ENCODE data around the gene NOC4L. TPM values are rescaled to one million over a fixed set of nuclear protein-coding genes. Genes with fewer than 3 reads are reported as not detected.
A peak's percentile ranks its signal among the peaks of the same experiment; 100 is the strongest.
"Not testable (repeated sequence)": the region's sequence is repeated elsewhere in the genome, so short reads cannot be mapped to it uniquely, and the experiment has no call there.

Gene NOC4L
- total and polyA plus RNA-seq, 4 donors: 7.5 to 50.3 (median 11.5) TPM

DNA sequence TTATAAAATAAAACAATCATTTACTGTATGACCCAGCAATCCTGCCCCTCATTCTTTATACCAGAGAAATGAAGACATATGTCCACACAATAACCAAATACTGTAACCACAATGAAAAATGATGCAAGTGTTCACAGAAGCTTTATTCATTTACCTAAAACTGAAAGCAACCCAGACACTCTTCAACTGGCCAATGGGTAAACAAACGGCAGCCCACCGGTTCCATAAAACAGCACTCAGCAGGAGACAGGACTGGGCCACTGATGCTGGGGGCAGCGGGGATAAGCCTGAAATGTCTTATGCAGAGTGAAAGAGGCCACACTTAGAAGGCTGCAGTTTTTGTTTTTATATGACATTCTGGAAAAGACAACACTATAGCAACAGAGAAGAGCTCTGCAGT, 15.2 kb upstream of the NOC4L start:
- peaks cover 0 to 8% of the 10 kb centered on the region in 2 donors for H3K36me3 ChIP-seq (ENCODE audit: control insufficient read depth in 1 of 2, insufficient read depth in 2 of 2, low read length in 1 of 2)
- no peaks in the 10 kb centered on the region for H3K4me1 ChIP-seq (ENCODE audit: control insufficient read depth in 1 of 2, insufficient read depth in 2 of 2, low read length in 2 of 2)
- no peak for ATAC-seq (ENCODE audit: low FRiP score)
- 97 to 99% methylated on average over 3 of the region's 3 CpGs for WGBS, 2 donors
- H3K27ac ChIP-seq (ENCODE audit: low read depth in 1 of 2, low read length in 2 of 2): no peak overlapping the region
- H3K9me3 ChIP-seq (ENCODE audit: control insufficient read depth, low read length): no peaks in the 10 kb centered on the region
- intact Hi-C loops (cut with DNase I): no loop called here
- peak in 1 of 2 donors; percentile 5 for DNase-seq
- no peaks in the 10 kb centered on the region for H3K27me3 ChIP-seq (ENCODE audit: control insufficient read depth in 1 of 2, insufficient read depth in 2 of 2, low read length in 1 of 2)
- no peak overlapping the region for H3K4me3 ChIP-seq (ENCODE audit: low read length in 2 of 2)

DNA sequence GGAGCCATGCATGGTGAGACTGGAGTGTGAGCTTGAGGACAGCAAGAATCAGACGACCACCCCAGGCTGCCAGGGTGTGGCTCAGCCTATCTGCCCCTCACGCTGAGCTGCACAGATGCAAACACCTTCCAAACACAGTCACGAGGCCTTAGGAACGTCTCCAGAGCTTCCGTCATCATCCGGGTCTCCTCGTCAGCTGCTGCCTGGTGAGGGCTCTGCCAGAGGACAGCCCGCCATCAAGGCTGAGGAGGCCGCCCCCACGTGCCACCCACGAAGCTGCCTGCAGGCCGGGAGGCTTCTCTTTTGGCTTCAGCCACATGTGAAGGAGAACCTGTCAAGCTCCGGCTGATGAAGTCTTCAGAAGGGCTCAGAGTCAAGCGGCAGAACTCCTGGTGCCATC, 13.6 kb upstream of the NOC4L start:
- H3K4me1 ChIP-seq (ENCODE audit: control insufficient read depth in 1 of 2, insufficient read depth in 2 of 2, low read length in 2 of 2): no peaks in the 10 kb centered on the region
- ATAC-seq (ENCODE audit: low FRiP score) (no peak), DNase-seq (peak in 1 of 2 donors; percentile 36)
- intact Hi-C loops (cut with DNase I): no loop called here
- no peaks in the 10 kb centered on the region for H3K27me3 ChIP-seq (ENCODE audit: control insufficient read depth in 1 of 2, insufficient read depth in 2 of 2, low read length in 1 of 2)
- peaks cover 0 to 6% of the 10 kb centered on the region in 2 donors for H3K36me3 ChIP-seq (ENCODE audit: control insufficient read depth in 1 of 2, insufficient read depth in 2 of 2, low read length in 1 of 2)
- no peaks in the 10 kb centered on the region for H3K9me3 ChIP-seq (ENCODE audit: control insufficient read depth, low read length)
- no peak overlapping the region for H3K27ac ChIP-seq (ENCODE audit: low read depth in 1 of 2, low read length in 2 of 2)
- 94 to 95% methylated on average over 14 of the region's 14 CpGs for WGBS, 2 donors
- H3K4me3 ChIP-seq (ENCODE audit: low read length in 2 of 2): no peak overlapping the region

DNA sequence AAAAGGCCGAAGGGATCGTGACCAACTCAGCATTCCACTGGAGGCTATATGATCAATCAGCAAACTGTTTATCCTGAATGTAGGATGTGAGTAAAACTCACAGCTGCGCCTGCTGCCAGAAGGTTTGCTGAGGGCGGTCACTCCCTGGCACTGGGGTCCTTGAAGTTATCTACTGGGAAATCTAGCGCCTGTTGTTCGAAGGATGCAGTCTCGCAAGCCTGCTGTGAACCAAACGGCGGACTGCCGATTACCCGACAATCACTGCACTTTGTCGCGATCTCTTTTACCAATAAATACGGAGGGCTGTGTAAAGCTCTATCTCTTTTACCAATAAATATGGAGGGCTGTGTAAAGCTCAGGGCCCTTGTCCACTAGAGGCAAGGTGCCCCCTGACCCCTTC, 13.0 kb upstream of the NOC4L start:
- H3K36me3 ChIP-seq (ENCODE audit: control insufficient read depth in 1 of 2, insufficient read depth in 2 of 2, low read length in 1 of 2): peaks cover 0 to 6% of the 10 kb centered on the region in 2 donors
- no peaks in the 10 kb centered on the region for H3K9me3 ChIP-seq (ENCODE audit: control insufficient read depth, low read length)
- no peak overlapping the region for H3K27ac ChIP-seq (ENCODE audit: low read depth in 1 of 2, low read length in 2 of 2)
- H3K4me1 ChIP-seq (ENCODE audit: control insufficient read depth in 1 of 2, insufficient read depth in 2 of 2, low read length in 2 of 2): no peaks in the 10 kb centered on the region
- WGBS, 2 donors: 97 to 98% methylated on average over 14 of the region's 14 CpGs
- DNase-seq: peak in 1 of 2 donors; percentile 45
- ATAC-seq (ENCODE audit: low FRiP score): no peak
- intact Hi-C loops (cut with DNase I): no loop called here
- H3K4me3 ChIP-seq (ENCODE audit: low read length in 2 of 2): no peak overlapping the region
- no peaks in the 10 kb centered on the region for H3K27me3 ChIP-seq (ENCODE audit: control insufficient read depth in 1 of 2, insufficient read depth in 2 of 2, low read length in 1 of 2)

DNA sequence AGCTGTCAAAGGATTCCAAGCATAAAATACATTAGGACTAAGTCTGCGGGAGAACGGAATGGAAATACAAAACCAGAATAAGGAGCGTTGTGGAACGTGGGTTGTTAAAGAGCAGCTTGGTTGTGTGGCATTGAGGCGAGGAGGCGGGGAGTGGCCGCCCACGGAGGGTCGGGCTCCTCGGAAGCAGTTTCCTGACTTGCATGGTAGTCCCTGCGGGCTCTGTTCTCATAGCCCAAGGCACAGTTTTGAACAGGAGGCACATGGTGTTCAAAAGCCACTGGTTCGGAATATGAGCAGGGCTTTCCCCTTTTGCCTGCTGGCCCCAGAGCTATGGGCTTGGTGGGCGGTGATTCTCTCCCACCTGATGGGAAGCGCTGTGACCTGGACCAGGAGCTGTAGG, 12.3 kb upstream of the NOC4L start:
- 91 to 92% methylated on average over 14 of the region's 14 CpGs for WGBS, 2 donors
- no peak overlapping the region for H3K4me3 ChIP-seq (ENCODE audit: low read length in 2 of 2)
- H3K27ac ChIP-seq (ENCODE audit: low read depth in 1 of 2, low read length in 2 of 2): no peak overlapping the region
- H3K9me3 ChIP-seq (ENCODE audit: control insufficient read depth, low read length): no peaks in the 10 kb centered on the region
- DNase-seq (peak in 1 of 2 donors; percentile 55), ATAC-seq (ENCODE audit: low FRiP score) (no peak)
- H3K4me1 ChIP-seq (ENCODE audit: control insufficient read depth in 1 of 2, insufficient read depth in 2 of 2, low read length in 2 of 2): no peaks in the 10 kb centered on the region
- H3K27me3 ChIP-seq (ENCODE audit: control insufficient read depth in 1 of 2, insufficient read depth in 2 of 2, low read length in 1 of 2): no peaks in the 10 kb centered on the region
- intact Hi-C loops (cut with DNase I): no loop called here
- H3K36me3 ChIP-seq (ENCODE audit: control insufficient read depth in 1 of 2, insufficient read depth in 2 of 2, low read length in 1 of 2): peaks cover 0 to 2% of the 10 kb centered on the region in 2 donors

DNA sequence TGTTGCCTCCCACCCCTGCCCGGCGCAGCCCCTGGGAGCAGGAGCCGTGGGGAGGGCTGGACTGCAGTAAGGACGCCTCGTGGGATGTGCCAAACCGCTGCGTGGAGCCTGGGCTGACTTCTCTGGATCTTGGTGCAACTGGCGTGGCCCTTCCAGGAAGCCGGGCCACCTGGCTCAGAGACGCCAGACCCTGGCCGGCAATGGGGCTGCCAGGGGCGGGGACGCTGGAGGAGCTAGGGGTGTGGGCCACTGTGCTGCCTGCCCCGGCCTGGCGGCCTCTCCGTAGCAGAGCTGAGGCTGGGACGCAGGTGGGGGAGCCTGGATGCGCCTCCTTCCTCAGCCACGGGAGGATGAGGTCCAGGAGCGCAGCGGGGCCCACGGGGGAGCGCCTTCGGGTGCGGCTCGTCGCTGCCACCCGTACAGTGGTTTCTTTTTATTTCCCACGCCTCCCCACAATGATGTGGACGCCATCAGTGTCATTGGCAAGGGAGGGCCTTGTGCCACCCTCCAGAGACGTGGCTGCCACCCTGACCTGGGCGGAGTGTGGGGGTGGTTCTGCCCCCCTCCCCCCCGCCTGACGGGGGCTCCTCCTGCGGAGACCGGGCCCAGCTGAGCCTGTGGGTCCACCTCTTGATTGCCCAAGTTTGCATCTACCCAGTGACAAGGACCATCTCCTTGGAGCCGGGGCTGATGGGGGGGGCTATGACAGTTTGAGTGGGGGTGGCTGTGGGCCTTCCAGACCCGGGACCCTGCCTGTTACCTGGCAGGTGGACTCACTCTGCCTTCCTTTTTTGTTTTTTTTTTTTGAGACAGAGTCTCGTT, 11.4 kb upstream of the NOC4L start:
- DNase-seq (peak in 1 of 2 donors; percentile 71), ATAC-seq (ENCODE audit: low FRiP score) (peak; percentile 65)
- Histone ChIP-seq H3K27me3 (ENCODE audit: control insufficient read depth in 1 of 2, insufficient read depth in 2 of 2, low read length in 1 of 2) (no peaks in the 10 kb centered on the region), H3K4me1 (ENCODE audit: control insufficient read depth in 1 of 2, insufficient read depth in 2 of 2, low read length in 2 of 2) (no peaks in the 10 kb centered on the region), H3K27ac (ENCODE audit: low read depth in 1 of 2, low read length in 2 of 2) (no peak overlapping the region), H3K9me3 (ENCODE audit: control insufficient read depth, low read length) (no peaks in the 10 kb centered on the region), H3K4me3 (ENCODE audit: low read length in 2 of 2) (no peak overlapping the region), H3K36me3 (ENCODE audit: control insufficient read depth in 1 of 2, insufficient read depth in 2 of 2, low read length in 1 of 2) (no peaks in the 10 kb centered on the region)
- intact Hi-C loops (cut with DNase I): no loop called here
- WGBS, 2 donors: 90 to 91% methylated on average over 33 to 39 of the region's 39 CpGs

DNA sequence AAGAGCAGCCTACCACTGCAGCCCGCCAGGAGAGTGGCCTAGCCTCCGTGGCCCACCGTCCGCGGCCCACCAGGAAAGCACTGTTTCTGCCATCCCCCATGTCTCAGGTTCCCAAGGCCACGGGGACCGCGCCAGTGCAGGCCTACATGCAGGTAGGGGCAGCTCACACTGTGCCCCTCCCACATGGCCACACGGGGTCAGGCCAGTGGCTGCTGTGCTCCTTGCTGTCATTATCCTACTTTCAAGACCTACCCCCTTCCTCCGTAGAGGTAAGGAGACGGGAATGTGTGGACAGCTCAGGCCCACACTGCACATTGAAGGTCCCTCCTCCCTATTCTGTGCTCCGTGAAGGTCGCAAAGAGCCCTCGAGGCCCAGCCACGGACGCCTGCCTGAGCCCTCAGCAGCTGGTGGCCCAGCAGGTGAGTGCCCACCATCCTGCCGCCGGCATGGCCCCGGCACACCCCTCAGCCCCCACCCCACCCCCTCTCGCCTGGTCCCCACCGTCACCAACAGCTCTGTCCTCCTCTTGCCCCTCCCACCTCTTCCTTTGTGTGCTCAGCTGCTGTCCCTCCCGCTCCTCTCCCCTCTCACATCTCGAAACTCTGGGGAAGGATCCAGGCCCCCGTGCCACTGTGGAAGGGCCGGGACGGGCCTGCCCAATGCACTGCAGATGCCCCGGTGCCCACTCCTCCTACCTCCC, 10.2 kb upstream of the NOC4L start:
- H3K27me3 ChIP-seq (ENCODE audit: control insufficient read depth in 1 of 2, insufficient read depth in 2 of 2, low read length in 1 of 2): no peaks in the 10 kb centered on the region
- peak in 1 of 2 donors; percentile 39 for DNase-seq
- no peak overlapping the region for H3K4me3 ChIP-seq (ENCODE audit: low read length in 2 of 2)
- H3K36me3 ChIP-seq (ENCODE audit: control insufficient read depth in 1 of 2, insufficient read depth in 2 of 2, low read length in 1 of 2): no peaks in the 10 kb centered on the region
- H3K9me3 ChIP-seq (ENCODE audit: control insufficient read depth, low read length): no peaks in the 10 kb centered on the region
- peak; percentile 19 for ATAC-seq (ENCODE audit: low FRiP score)
- H3K27ac ChIP-seq (ENCODE audit: low read depth in 1 of 2, low read length in 2 of 2): no peak overlapping the region
- H3K4me1 ChIP-seq (ENCODE audit: control insufficient read depth in 1 of 2, insufficient read depth in 2 of 2, low read length in 2 of 2): no peaks in the 10 kb centered on the region
- WGBS, 2 donors: 71 to 73% methylated on average over 26 to 27 of the region's 27 CpGs
- intact Hi-C loops (cut with DNase I): no loop called here

DNA sequence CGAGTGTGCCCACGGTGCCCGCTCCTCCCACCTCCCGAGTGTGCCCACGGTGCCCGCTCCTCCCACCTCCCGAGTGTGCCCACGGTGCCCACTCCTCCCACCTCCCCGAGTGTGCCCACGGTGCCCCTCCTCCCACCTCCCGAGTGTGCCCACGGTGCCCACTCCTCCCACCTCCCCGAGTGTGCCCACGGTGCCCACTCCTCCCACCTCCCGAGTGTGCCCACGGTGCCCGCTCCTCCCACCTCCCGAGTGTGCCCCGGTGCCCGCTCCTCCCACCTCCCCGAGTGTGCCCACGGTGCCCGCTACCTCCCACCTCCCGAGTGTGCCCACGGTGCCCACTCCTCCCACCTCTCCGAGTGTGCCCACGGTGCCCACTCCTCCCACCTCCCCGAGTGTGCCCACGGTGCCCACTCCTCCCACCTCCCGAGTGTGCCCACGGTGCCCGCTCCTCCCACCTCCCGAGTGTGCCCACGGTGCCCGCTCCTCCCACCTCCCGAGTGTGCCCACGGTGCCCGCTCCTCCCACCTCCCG, 9.5 kb upstream of the NOC4L start:
- H3K4me1 ChIP-seq (ENCODE audit: control insufficient read depth in 1 of 2, insufficient read depth in 2 of 2, low read length in 2 of 2); H3K4me3 ChIP-seq (ENCODE audit: low read length in 2 of 2); H3K27me3 ChIP-seq (ENCODE audit: control insufficient read depth in 1 of 2, insufficient read depth in 2 of 2, low read length in 1 of 2); H3K27ac ChIP-seq (ENCODE audit: low read depth in 1 of 2, low read length in 2 of 2); ATAC-seq (ENCODE audit: low FRiP score); intact Hi-C loops (cut with DNase I); H3K9me3 ChIP-seq (ENCODE audit: control insufficient read depth, low read length); H3K36me3 ChIP-seq (ENCODE audit: control insufficient read depth in 1 of 2, insufficient read depth in 2 of 2, low read length in 1 of 2): not testable (repeated sequence)
- 93 to 96% methylated on average over 24 to 38 of the region's 39 CpGs for WGBS, 2 donors
- peak in 1 of 2 donors; percentile 5 for DNase-seq

DNA sequence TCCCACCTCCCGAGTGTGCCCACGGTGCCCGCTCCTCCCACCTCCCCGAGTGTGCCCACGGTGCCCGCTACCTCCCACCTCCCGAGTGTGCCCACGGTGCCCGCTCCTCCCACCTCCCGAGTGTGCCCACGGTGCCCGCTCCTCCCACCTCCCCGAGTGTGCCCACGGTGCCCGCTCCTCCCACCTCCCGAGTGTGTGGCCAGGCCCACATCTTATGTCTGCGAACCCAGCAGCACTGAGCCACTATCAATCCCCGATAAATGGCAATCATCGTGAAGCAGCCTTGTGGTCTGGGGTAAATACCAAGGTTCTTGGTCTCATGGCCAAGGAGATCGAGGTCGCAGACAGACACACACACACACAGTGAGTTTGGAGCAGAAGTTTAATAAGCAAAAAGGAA, 8.0 kb upstream of the NOC4L start:
- H3K27ac ChIP-seq (ENCODE audit: low read depth in 1 of 2, low read length in 2 of 2); H3K4me3 ChIP-seq (ENCODE audit: low read length in 2 of 2); H3K36me3 ChIP-seq (ENCODE audit: control insufficient read depth in 1 of 2, insufficient read depth in 2 of 2, low read length in 1 of 2); intact Hi-C loops (cut with DNase I); ATAC-seq (ENCODE audit: low FRiP score); H3K9me3 ChIP-seq (ENCODE audit: control insufficient read depth, low read length); H3K27me3 ChIP-seq (ENCODE audit: control insufficient read depth in 1 of 2, insufficient read depth in 2 of 2, low read length in 1 of 2); H3K4me1 ChIP-seq (ENCODE audit: control insufficient read depth in 1 of 2, insufficient read depth in 2 of 2, low read length in 2 of 2): not testable (repeated sequence)
- peak in 1 of 2 donors; percentile 10 for DNase-seq
- 80 to 87% methylated on average over 11 to 21 of the region's 21 CpGs for WGBS, 2 donors
